Stimulated activated CD8-positive, alpha-beta memory T cell treated with anti-CD3 and anti-CD28 coated beads, Interleukin-12 subunit alpha, Interleukin-12 subunit beta, amount 100 ng/mL, for 1 hour (primary cell): ENCODE results near the gene PLEKHH3.

ENCODE experiments used
- DNase-seq: peaks from one replicate; pipeline ENCODE4 v3.0.0-alpha.2; 2020; ENCODE audit warnings: low read depth

PLEKHH3 gene

DNA sequence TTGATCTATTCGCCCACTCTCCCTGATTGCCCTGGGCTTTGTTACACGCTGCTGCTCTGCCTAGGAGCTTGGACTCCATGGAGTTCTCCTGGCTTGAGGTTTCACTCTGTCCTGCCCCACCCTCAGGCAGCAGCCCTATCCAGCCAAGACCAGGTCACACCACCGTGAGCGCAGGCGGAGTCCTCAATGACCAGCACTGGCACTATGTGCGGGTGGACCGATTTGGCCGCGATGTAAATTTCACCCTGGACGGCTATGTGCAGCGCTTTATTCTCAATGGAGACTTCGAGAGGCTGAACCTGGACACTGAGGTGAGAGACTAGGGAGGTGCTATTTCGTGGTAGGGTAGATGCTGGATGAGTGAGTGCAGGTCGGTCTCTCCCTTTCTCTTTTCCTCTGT, 9.0 kb upstream of the PLEKHH3 start:
- no peak for DNase-seq

DNA sequence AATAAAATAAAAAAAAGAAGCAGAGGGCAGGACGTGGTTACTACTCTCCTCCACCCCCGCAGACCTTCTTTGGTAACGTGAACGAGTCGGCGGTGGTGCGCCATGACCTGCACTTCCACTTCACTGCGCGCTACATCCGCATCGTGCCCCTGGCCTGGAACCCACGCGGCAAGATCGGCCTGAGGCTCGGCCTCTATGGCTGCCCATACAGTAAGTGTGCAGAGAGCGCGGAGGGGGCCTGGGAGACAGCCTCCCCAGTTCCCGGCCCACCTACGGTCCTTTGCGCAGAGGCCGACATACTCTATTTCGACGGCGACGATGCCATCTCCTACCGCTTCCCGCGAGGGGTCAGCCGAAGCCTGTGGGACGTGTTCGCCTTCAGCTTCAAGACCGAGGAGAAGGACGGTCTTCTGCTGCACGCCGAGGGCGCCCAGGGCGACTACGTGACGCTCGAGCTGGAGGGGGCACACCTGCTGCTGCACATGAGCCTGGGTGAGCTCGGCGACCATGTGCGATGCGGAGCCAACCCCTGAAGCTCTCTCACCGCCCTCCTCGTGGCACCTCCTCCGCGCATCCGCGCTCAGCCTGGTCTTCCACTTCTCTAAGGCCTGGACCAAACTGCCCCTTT, 8.2 kb upstream of the PLEKHH3 start:
- DNase-seq: no peak

DNA sequence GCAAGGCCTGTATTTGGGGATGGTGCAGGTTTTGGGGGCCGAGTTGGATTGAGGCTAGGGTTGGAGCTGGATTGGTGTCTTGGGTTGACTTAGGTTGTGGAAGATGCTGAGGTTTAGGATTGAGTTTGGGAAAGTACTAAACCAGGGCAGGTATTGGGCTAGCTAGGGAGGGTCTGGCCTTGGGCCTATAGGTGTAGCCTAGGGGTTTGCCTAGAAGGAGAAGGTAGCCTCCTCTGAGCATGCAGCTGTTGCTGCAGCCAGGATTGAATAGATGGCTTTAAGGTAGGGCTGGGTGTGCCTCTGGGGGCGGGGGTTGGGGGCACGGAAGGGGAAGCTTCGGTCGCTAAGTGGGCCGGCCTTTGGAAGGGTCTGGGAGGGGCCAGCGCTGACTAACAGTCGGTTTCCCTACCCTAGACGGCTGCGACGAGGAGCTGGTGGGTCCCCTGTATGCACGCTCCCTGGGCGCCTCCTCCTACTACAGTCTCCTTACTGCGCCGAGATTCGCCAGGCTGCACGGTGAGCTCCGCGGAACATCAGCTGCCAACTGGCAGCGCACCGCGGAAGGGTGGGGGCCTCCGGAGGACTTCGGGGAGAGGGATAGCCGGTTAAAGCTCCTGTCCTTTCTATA, 6.7 kb upstream of the PLEKHH3 start:
- DNase-seq: no peak

DNA sequence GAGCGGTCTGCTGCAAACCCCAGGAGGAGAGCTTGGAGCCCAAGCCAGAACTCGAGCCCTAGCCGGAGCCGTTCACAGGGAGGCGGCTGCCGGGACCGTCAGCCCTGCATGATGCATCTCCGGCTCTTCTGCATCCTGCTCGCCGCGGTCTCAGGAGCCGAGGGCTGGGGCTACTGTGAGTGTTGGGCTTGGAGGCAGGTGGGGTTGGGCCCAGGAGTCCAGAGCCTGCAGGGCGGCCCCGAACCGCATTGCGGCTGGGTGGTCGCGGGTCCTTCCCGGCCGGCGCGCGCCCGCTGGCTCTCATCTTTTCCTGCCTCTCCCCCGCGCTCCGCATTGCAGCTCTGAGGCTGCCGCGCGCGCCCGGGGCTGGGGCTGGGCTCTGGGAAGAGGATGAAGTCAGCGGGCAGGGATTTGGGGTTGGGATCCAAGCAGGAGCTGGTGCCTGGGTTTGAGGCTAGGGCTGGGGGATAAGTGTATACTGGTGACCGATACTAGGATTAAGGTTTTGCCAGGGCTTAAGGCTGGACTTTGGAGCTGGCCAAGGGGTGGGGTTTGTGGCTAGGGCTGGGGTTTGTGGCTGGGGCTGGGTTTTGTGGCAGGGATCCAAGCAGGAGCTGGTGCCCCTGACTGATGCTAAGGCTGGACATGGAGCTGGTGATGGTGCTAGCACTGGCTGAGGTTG, 6.1 kb upstream of the PLEKHH3 start:
- no peak for DNase-seq

DNA sequence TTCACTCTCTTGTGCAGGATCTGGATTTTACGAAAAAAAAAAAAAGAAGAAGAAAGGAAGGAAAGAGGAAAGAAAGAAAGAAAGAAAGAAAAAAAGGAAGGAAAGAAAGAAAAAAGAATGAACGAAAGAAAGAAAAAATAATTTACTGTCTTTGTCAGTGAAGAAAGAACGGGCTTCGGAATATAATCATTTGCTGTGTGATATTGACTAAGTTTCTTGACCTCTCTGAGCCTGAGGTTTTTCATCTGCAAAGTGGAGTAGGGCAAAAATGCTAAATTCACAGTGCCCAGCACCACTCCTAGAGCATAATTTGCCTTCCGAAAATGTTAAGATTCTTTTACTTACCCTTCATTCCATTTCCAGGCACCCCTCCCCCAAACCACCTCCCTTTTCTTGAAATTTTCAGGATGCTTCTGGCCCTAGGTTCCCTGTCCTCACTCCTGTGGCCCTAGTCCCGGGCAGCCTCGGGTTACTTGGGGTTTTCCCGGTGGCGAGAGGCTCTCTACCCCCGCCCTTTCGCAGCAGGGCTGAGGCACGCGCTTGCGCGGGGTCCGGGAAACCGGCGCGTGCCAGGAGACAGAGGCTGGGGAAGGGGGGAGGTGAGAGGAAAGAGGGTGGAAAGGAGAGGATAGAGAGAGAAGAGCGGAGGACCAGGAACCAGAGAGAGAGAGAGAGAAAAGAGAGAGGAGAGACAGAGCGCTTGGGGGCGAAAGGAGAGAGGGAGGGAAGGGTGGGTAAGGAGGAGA, 5.4 kb upstream of the PLEKHH3 start, which contains the start of gene CNTNAP1:
TSS of gene CNTNAP1 (plus strand) at position 556 of the 746 bp plus-strand sequence. CDS start 299 bp downstream, outside the sequence.
- no peak for DNase-seq

DNA sequence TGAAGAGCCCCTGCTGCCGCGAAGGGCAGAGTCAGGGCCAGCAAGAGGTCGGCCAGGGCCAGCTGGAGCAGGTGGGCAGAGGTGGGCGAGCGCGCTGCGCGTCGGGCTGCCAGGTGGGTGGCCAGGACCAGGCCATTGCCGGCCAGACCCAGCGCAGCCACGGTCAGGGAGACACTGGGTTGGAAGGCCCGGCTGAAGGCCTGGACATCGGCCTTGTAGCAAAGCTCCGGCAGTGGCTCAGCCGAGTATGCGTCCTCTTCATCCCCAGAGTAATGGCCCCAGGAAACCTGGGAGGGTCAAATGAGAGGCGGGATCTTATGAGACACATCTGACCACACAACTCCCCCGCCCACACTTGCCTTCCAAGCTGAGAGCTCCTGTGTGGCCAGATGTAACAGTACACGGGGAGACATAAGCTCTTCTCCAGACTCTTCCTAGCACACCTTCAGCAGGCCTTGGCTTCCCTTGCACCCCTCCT, 3.6 kb upstream of the PLEKHH3 start:
- DNase-seq: no peak

DNA sequence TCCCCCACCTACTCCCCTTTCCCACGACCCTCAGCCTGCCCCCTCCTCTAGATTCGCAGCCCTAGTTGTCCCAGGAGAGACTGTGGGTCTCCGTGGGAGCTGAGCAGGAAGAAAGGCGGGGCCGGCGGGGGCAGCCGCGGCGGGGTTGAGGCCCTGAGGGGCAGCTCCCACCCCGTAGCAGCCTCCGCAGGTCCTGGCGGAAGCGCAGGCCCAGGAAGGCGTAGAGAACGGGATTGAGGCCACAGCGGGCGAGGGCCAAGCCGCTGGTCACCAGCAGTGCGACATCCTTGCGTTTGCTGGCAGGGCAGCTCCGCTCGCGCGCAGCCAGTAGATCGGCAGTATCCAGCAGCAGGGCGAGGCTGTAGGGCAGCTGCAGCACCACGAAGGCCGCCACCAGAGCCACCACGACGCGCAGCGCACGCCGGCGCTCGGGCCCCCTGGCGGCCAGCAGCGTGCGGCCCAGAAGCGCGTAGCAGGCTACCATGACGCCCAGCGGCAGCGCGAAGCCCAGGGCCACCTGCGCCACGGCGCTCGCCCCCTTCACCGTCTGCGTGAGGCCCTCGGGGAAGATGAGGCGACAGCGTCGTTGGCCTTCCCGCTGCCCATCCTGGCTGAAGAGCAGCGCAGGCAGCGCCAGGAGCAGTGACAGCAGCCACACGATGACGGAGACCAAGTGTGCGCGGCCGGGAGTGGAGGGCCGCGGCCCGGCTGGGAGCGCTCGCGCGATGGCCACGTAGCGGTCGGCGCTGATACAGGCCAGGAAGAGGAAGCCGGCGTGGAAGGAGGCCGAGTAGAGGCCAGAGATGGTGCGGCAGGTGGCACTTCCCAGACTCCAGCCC, 2.9 kb upstream of the PLEKHH3 start:
- peak; percentile 57 for DNase-seq

DNA sequence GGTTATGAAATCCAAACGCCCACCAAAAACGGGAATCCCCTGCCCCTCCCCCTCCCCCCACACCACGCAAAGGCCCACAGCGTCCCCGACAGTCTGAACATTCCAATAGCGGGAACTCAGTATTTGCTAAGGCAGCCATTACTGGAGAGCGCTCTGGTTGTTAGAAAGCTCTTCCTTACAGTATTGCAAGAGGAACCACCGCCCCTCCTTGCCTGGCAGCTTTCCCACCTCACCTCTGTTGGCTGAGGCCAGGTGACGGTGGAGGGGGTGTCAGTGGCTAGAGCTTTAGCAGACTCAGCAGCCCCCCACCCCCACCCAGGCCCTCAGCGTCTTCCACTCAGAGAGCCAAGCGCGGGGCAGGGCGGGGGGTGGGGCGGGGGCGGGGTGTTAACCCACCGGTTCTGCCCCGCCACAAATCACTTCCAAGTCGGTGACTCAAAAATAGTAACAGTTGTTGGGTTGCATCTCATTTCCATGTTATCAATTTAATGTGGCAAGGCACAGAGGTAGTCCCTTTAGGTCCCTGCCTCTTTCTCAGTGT, 2.2 kb upstream of the PLEKHH3 start:
- no peak for DNase-seq

DNA sequence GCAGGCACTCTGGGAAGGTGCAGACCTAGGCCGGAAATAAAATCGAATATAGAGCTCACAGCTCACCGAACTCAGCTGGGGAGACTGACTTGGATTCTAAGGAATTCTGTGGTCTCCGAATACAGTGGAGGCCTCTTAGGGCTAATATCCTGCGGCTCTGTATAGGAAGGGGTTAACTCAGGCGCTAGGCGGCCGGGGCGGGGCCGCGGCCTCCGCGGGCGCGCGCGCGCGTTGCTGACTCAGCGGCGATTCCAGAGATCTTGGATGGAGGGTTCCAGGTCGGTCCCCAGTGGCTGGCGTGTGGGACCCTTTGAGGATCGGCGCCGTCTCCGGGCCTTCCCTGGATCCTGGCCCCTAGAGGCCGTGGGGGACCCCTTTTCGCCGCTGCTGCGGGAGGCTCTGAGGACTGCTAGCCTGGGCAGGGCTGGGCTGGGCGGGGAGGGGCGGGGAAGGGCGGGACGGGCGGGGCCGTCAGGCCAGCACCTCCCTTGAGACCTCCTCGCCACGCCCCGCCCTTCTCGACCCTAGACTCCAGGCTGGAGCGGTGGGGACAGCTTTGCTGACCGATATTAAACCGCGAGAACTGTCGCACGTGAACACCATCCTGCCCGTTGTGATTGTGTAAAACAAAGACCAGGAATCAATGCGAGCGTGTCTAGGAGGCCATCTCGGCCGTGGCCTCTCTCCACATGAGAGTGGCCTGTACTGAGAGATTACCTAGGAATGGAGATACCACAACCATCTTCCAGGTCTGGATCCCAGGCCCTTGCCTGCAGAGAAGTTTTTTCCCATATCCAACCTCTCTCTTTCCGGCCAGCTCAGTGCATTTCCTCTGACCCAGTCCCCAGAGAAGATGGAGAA, 1.4 kb upstream of the PLEKHH3 start:
- DNase-seq: peak; percentile 56

DNA sequence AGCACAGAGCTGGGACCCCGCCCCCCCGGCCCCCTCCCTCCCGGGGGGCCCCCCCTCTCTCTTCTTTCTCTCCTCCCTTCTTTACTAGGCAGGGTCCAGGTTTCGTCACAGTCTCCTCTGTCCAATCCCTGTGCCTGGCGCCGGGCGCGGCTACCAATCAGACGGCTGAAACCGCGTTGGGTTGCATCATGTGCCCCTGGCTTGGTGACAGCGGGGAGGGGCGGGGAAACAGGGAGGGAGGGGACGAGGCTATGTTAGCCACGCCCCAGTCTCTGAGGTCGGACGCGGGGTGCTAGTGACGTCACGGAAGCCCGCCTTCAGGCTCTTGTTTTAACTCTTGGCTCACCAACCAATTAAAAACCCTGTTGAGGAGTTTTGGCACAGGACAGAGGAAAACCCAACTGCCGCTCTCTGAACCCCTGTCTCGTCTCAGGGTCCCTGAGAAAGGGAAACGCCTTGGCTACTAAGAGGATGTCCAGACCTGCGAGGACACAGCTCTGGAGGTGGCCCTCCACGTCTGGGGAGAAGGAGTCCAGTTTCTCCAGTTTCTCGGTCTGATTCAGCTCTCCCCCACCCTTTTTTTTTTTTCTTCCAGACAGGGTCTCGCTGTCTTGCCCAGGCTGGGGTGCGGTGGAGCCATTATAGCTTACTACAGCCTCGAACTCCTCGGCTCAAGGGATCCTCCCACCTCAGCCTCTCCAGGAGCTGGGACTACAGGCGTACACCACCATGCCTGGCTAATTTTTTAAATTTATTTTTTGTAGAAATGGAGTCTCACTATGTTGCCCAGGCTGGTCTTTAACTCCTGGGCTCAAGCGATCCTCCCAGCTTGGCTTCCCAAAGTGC, 441 bp upstream of the PLEKHH3 start:
- peak; percentile 96 for DNase-seq

DNA sequence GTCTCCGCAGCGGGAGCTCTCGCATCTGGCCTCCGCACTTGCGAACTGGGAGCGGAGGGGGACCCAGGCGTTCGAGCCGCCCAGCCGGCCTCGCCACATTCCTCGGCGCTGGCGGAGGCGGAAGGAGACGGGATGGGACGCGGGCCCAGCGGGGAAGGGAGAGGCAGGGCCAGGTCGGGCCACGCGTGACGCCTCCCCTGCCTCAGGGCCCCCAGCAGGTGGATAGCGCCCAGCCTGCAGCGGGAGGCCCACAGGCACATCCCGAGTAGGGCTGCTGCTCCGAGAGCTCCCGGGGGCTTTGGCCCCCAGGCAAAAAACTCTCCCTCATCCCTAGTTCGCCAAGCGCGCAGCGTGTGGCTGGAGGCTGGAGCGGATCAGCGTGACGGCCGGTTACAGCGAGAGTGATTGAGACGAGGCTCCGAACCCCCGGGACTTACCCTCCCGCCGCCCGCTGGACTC, 800 bp downstream of the PLEKHH3 start:
- DNase-seq: no peak

DNA sequence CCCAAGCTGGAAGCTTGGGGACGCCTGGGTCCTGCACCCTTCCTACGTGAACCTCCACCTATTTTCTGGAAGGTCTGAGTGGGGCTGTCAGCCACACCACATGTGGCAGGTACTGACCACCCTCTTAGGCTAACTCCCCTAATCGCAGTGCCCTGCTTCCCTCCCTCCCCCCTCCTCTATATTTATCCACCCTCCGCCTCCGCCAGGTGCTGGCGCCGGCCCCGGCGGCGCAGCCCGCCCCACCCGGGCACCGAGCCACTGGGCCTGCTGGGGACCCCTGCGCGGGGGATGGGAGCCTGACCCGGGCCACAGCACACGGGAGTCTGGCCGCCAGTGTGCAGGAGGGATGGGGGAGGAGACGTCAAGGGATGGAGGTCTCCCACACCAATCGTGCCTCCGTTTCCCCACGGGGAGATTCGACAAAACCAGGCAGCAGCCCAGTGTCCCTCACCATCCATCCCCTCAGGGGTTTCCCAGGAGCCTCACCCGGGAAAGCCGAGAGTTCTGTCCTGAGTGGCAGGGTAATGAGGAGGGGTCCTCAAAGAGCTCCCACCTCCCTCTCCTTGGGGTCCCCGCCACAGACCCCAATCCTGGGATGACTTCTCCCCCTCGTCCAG, 1.3 kb downstream of the PLEKHH3 start:
- DNase-seq: no peak

DNA sequence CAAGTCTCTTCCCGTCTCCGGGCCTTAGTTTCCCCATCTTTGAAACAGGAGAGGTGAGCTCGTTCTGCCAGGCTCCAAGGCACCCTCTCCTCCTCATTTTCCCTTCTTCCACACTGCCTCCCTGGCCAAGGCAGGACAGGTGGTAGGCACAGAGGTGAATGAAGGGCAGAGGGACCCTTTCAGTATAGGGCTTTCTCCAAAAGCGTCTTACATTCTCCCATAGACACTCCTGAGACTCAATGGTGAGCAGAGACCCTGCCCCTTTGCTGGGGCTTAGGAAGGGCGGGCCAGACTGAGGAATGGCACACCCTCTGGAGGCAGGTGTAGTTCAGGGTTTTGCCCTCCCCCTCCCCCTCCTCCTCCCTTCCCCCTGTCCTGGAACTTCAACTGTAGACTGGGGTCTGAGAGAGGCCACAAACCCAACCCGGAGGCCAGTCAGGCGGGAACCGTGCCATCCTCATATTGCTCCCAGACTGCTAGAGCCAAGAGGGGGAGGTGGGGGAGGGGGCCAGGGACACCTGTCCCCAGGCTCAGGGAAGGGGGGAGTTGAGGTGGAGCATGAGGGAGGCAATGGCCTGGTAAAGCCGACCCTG, 1.9 kb downstream of the PLEKHH3 start:
- no peak for DNase-seq

DNA sequence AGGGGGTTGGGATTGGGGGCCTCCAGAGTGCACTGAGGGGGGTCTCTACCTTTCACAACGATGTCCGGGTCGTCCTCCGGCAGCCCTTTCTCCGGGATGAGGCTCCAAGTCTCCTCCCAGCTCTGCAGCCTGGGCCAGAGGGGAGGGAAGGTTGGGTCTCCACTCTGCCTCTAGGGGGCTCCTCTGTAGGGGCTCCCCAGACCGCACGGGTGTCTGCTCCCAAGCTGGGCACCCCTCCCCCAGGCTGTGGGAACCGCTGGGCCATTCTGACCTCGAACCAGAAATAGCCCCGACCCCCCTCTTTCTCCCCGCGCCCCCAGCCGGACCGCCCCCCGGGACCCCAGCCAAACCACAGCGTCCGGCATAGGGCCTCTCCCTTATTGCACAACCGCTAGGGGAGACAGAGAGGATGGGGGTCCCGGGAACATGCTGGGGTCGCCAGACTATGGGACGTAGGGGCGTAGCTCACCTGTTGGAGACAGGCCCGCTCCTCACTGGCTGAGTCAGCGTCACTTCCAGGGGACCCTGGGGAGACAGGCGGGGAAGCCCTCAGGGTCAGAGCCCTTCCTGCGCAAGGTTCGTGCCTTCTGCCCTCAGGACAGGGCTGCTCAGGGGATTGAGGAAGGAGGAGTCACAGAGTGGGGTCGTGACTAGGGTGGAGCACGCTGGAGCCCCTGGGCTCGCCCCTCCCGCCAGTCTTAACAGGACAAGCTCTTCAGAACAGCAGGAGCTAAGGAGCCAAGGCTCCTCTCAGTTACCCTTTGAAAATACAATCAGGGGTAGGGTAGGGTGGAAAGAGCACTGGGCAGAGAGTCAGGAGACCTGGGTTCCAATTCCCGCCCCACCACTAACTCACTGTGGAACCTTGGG, 2.7 kb downstream of the PLEKHH3 start:
- DNase-seq: no peak

DNA sequence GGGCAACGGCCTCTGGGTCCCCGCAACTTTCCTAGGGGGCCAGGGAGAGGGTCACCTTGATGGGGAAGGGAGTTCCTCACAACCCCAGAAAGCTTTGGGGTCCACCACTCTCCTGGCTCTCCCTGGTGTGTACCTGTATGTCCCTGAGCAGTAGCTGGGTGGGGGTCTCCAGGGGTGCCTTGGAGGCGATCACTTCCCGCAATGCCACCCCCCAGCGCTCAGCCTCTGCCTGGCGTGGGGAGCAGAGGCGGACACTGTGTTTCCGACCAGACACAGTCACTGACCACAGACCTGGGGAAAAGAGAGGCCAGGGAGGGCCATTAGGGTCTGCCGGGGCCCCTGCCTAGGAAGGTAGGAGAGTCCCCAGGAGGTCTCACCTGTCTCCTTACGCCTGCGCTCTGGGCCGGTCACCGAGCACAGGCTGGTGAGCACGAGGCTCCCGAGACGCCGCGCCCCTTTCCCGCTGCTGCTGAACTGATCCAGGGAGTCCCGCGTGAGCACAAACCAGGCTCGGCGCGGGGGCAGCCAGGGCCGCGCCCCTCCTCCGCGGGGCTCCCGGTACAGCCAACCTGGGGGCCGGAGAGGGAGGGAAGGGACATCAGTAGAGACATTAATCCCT, 3.4 kb downstream of the PLEKHH3 start:
- DNase-seq: no peak

DNA sequence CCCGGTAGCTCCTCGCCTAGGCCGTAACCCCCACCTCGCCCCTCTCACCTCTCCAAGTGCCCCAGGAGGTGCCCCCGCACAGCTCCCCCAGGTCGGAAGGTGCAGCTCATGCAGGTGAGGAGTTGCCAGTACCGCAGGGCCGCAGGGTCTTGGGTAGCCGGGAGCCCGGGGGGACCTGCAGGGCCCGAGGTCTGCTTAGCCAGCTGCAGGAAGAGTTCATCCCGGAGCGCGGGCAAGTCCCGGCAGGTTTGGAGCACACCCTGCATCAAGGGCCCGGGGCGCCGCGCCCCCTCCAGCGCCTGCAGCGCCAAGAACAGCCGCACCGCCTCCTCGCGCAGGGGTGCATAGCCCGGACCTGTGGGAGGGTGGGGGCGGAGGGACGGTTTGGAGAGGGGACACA, 4.8 kb downstream of the PLEKHH3 start:
- no peak for DNase-seq
